Ovary (tissue), 9 donors: ENCODE results near the gene SLC25A4. TPM values are rescaled to one million over a fixed set of nuclear protein-coding genes. Genes with fewer than 3 reads are reported as not detected.
"Not testable (repeated sequence)": the region's sequence is repeated elsewhere in the genome, so short reads cannot be mapped to it uniquely, and the experiment has no call there.

ENCODE experiments used
- DNase-seq, 5 donors: peaks; one replicate each; pipeline ENCODE4 v3.0.0-alpha.2; 2019 to 2020
- H3K27ac ChIP-seq, 2 donors: fragments of 200-600 bp; one replicate each; pipeline versions ENCODE4 v1.5.1 to v1.8.0; 2019 to 2022
- H3K27me3 ChIP-seq: fragments of 200-600 bp; one replicate; pipeline ENCODE4 v1.8.0; 2022
- H3K36me3 ChIP-seq: fragments of 200-600 bp; sonication (generic); one replicate; pipeline ENCODE4 v1.5.1; 2019
- H3K4me1 ChIP-seq: one replicate; pipeline ENCODE4 v1.8.1; 2013; ENCODE audit warnings: mild to moderate bottlenecking, moderate library complexity; ENCODE audit not compliant: insufficient read depth
- H3K4me3 ChIP-seq: fragments of 200-600 bp; sonication (generic); one replicate; pipeline ENCODE4 v1.5.1; 2017
- H3K9me3 ChIP-seq, 2 donors: fragments of 200-600 bp in 1 of 2; sonication (generic) in 1 of 2; one replicate each; pipeline versions ENCODE4 v1.5.1 to v1.8.1; 2013 to 2019; ENCODE audit warnings: mild to moderate bottlenecking in 1 of 2, moderate library complexity in 1 of 2
- CTCF ChIP-seq, 3 donors: fragments of 450-650 bp in 2 of 3; fragments of 200-600 bp in 1 of 3; IDR thresholded peaks; one replicate each; pipeline versions ENCODE4 v1.5.1 to v1.8.0; 2016 to 2022; ENCODE audit warnings: antibody characterized with exemption in 3 of 3, mild to moderate bottlenecking in 1 of 3
- EP300 ChIP-seq: sonication (generic); formaldehyde crosslinking; IDR thresholded peaks from one replicate; pipeline ENCODE4 v1.6.1; 2017; ENCODE audit warnings: antibody characterized with exemption
- POLR2A ChIP-seq: fragments of 450-650 bp; IDR thresholded peaks from one replicate; pipeline ENCODE4 v1.6.1; 2017; ENCODE audit warnings: antibody characterized with exemption, mild to moderate bottlenecking, moderate library complexity
- WGBS, 3 donors: extraction: QIAGEN DNeasy Blood & Tissue Kit in 1 of 3; methylation state at CpG; one replicate each; pipeline versions ENCODE4 v1.1.5 to v1.1.7; 2013 to 2017; 5-methylcytosine and 5-hydroxymethylcytosine counted together
- intact Hi-C, 4 donors: fragments of 100-400 bp; cut with DNase I; formaldehyde crosslinking; loops; one replicate each; pipeline versions ENCODE4 v1.11.0 to v1.15.1; 2022 to 2023
- polyA plus RNA-seq, 2 donors: library from polyadenylated mRNA; stranded (reverse); fragments of 200-250 nt in 1 of 2; fragments of 350-450 nt in 1 of 2; fragmentation: Illumina TruSeq in 1 of 2; extraction: RNeasy Lipid Tissue Mini Kit (QIAGEN cat#74804) in 1 of 2; gene quantifications; one replicate each; pipeline ENCODE4 v1.2.3, GENCODE V29; 2013 to 2014
- total RNA-seq, 7 donors: library from RNA; depleted of rRNA in 2 of 7; stranded (reverse); fragments of >200 nt in 2 of 7; fragmentation: NEBNext Ultra II Directional in 3 of 7; extraction: Animal tissue kit (Norgen Biotek cat#: 25700) in 3 of 7; gene quantifications; one replicate each; pipeline versions ENCODE4 v1.1.0 to v1.2.4, GENCODE V29; 2016 to 2023
- donor health status: DM: no; HTN: no; CAD: no; lungs with moderate emphysema.
- donor health status: DM: no; HTN: no; CAD: no.
- donor health status: Bipolar disorder and iron deficiency.
- donor health status: DM: yes; HTN: yes; CAD: no.
- donor health status: DM: no; HTN: no; CAD: no.
- donor health status: DM: yes; HTN: yes; CAD: no.

SLC25A4 gene
- total and polyA plus RNA-seq, 9 donors: 18.8 to 35.6 (median 23.2) TPM

DNA sequence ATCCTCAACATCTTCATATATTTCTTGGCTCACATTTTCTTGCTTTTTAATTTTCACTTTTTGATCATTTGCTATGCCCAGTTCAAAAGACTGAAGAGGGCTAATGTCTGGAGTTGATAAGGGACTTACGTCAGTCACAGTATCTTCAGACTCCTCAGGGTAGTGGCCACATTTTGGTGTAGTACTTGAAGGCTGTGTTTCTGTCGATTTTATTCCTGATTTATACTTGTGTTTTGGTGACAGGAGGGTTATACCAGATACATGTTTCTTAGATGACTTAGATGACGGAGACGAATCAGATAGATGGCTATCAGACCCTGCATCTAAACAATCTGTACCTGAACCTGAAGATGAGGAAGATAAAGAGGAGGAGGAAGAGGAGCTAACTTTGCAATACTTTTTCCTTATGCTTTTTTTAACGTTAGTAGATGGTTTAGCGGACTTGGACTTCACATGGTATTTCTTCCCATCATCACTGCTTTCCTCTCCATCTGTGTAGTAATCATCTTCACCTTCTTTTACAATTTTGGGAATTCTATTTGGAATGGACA is 47.3 kb downstream of the SLC25A4 start:
- H3K4me1 ChIP-seq: no peaks in the 10 kb centered on the region
- H3K9me3 ChIP-seq: no peaks in the 10 kb centered on the region
- intact Hi-C loops: loop anchor here in 1 of 4 donors (10.0 kb wide), 2 partner anchors 46 to 834 kb away; partner anchors contain the start of gene SLC25A4
- no peak for TF ChIP-seq POLR2A
- no peak for TF ChIP-seq EP300
- TF ChIP-seq CTCF (IDR thresholded peaks at IDR 0.05): no peak
- no peaks in the 10 kb centered on the region for H3K27me3 ChIP-seq
- no peak overlapping the region for H3K27ac ChIP-seq
- H3K36me3 ChIP-seq: no peaks in the 10 kb centered on the region
- no peak for DNase-seq
- no peak overlapping the region for H3K4me3 ChIP-seq
- WGBS, 3 donors: 67 to 81% (median 71%) methylated on average over 6 of the region's 6 CpGs

- H3K4me3 ChIP-seq: no peak overlapping the region
- 93 to 96% (median 94%) methylated on average over 1 of the region's 1 CpG for WGBS, 3 donors
- intact Hi-C loops: loop anchor here in 1 of 4 donors (10.0 kb wide), 2 partner anchors 47 to 833 kb away; partner anchors contain the start of gene SLC25A4
Measured at GRCh38 chr4:185192059-185192458, 49.0 kb downstream of the SLC25A4 start.

GRCh38 chr4:185194924-185195888 is 52.1 kb downstream of the SLC25A4 start:
- intact Hi-C loops: loop anchor here in 1 of 4 donors (10.0 kb wide), 2 partner anchors 50 to 830 kb away; partner anchors contain the start of gene SLC25A4
- Histone ChIP-seq H3K27me3 (no peaks in the 10 kb centered on the region), H3K4me1 (no peaks in the 10 kb centered on the region), H3K9me3 (no peaks in the 10 kb centered on the region), H3K36me3 (no peaks in the 10 kb centered on the region), H3K27ac (no peak overlapping the region), H3K4me3 (no peak overlapping the region)
- WGBS, 3 donors: 65 to 69% (median 65%) methylated on average over 9 of the region's 9 CpGs
- DNase-seq: no peak
- no peak for TF ChIP-seq CTCF (IDR thresholded peaks at IDR 0.05)
- no peak for TF ChIP-seq EP300
- TF ChIP-seq POLR2A: no peak

More at GRCh38 chr4:185192059-185192458, 49.0 kb downstream of the SLC25A4 start:
- Histone ChIP-seq H3K9me3 (no peaks in the 10 kb centered on the region), H3K27ac (no peak overlapping the region), H3K36me3 (no peaks in the 10 kb centered on the region), H3K4me1 (no peaks in the 10 kb centered on the region), H3K27me3 (no peaks in the 10 kb centered on the region)
- TF ChIP-seq EP300 (no peak), CTCF (IDR thresholded peaks at IDR 0.05) (no peak), POLR2A (no peak)
- DNase-seq: no peak

DNA sequence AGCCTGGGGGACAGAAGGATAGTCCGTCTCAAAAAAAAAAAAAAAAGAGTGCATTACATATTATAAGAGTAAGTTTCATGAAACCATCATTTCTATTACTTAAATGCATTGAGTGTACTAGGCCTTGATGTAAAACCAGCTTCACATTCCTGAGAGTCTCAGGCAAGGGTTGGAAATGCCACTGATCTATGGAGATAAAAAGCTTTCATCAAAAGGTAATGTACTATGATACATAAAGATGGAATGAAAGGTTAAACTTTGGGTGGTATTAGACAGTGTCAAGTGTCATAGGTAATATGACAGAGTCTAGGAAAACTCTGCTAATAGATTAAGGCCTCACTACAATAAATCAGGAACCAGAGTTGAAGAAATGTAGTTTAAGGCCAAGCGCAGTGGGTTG is 53.4 kb downstream of the SLC25A4 start:
- WGBS, 3 donors: 96 to 99% (median 99%) methylated on average over 2 of the region's 2 CpGs
- H3K27me3 ChIP-seq: no peaks in the 10 kb centered on the region

DNA sequence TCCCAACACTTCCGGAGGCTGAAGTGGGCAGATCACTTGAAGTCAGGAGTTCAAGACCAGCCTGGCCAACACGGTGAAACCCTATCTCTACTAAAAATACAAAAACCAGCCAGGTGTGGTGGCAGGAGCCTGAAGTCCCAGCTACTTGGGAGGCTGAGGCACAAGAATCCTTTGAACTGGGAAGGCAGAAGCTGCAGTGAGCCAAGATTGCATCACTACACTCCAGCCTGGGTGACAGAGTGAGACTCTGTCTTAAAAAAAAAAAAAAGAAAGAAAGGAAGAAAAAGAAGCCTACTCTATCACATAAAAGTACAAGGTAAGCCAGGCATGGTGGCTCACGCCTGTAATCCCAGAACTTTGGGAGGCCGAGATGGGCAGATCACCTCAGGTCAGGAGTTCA is 55.1 kb downstream of the SLC25A4 start:
- DNase-seq, H3K36me3 ChIP-seq, H3K4me1 ChIP-seq, H3K27ac ChIP-seq, H3K27me3 ChIP-seq, H3K4me3 ChIP-seq, H3K9me3 ChIP-seq: not testable (repeated sequence)
- intact Hi-C loops: loop anchor here in 1 of 4 donors (10.0 kb wide), 2 partner anchors 53 to 827 kb away; partner anchors contain the start of gene SLC25A4
- WGBS, 3 donors: 90 to 97% (median 91%) methylated on average over 4 of the region's 4 CpGs

More for the DNA sequence above, 53.4 kb downstream of the SLC25A4 start:
- no peak for DNase-seq
- no peaks in the 10 kb centered on the region for H3K9me3 ChIP-seq
- no peaks in the 10 kb centered on the region for H3K4me1 ChIP-seq
- TF ChIP-seq EP300 (no peak), CTCF (IDR thresholded peaks at IDR 0.05) (no peak), POLR2A (no peak)
- H3K36me3 ChIP-seq: no peaks in the 10 kb centered on the region
- H3K27ac ChIP-seq: no peak overlapping the region
- intact Hi-C loops: loop anchor here in 1 of 4 donors (10.0 kb wide), 2 partner anchors 52 to 828 kb away; partner anchors contain the start of gene SLC25A4
- no peak overlapping the region for H3K4me3 ChIP-seq
